HepG2 (cell line): ENCODE data around the gene LIMD2. TPM values are rescaled to one million over a fixed set of nuclear protein-coding genes. Genes with fewer than 3 reads are reported as not detected.

Experiments
- ELF1 ChIP-seq: sonication (generic); formaldehyde crosslinking; IDR thresholded peaks from 2 replicates; pipeline ENCODE4 v1.4.0; 2020; ENCODE audit warnings: missing genetic modification reagents
- FOSL2 ChIP-seq: sonication (generic); formaldehyde crosslinking; IDR thresholded peaks from 2 replicates; pipeline ENCODE4 v1.4.0; 2020; ENCODE audit warnings: missing genetic modification reagents
- GABPB1 ChIP-seq: IDR thresholded peaks from 2 replicates; pipeline ENCODE4 v1.6.1; 2016; ENCODE audit warnings: mild to moderate bottlenecking, missing genetic modification reagents, moderate library complexity, missing compliant biosample characterization
- IRF9 ChIP-seq: sonication (generic); formaldehyde crosslinking; IDR thresholded peaks from 2 replicates; pipeline ENCODE4 v1.8.0; 2022; ENCODE audit warnings: missing genetic modification reagents, mild to moderate bottlenecking, borderline replicate concordance
- NCOR1 ChIP-seq: fragments of 200-600 bp; sonication (generic); IDR thresholded peaks from 2 replicates; pipeline ENCODE4 v1.7.0; 2017; ENCODE audit warnings: antibody characterized with exemption, low read length, borderline replicate concordance
- PHF8 ChIP-seq: sonication (generic); formaldehyde crosslinking; IDR thresholded peaks from 2 replicates; pipeline ENCODE4 v1.5.0; 2020; ENCODE audit warnings: missing genetic modification reagents
- RBFOX2 ChIP-seq: fragments of 200-400 bp; formaldehyde crosslinking; IDR thresholded peaks from 2 replicates; pipeline ENCODE4 v1.6.1; 2017; ENCODE audit warnings: low read depth, mild to moderate bottlenecking, low read length
- RBM39 ChIP-seq: fragments of 200-400 bp; formaldehyde crosslinking; IDR thresholded peaks from one replicate; pipeline ENCODE4 v1.6.1; 2018; ENCODE audit warnings: antibody characterized with exemption, mild to moderate bottlenecking, low read depth, low read length; ENCODE audit not compliant: poor library complexity, severe bottlenecking
- TARDBP ChIP-seq: sonication (generic); formaldehyde crosslinking; IDR thresholded peaks from 2 replicates; pipeline ENCODE4 v1.8.0; 2022; ENCODE audit warnings: mild to moderate bottlenecking, missing genetic modification reagents
- THRA ChIP-seq: sonication (generic); formaldehyde crosslinking; IDR thresholded peaks from 2 replicates; pipeline ENCODE4 v1.4.0; 2020; ENCODE audit warnings: missing genetic modification reagents, borderline replicate concordance
- ZBTB38 ChIP-seq: sonication (generic); formaldehyde crosslinking; IDR thresholded peaks from 2 replicates; pipeline ENCODE4 v1.5.1; 2020; ENCODE audit warnings: mild to moderate bottlenecking, missing genetic modification reagents
- ZBTB39 ChIP-seq: sonication (generic); formaldehyde crosslinking; IDR thresholded peaks from 2 replicates; pipeline ENCODE4 v1.5.0; 2020; ENCODE audit warnings: missing genetic modification reagents
- ZFP91 ChIP-seq: sonication (generic); formaldehyde crosslinking; IDR thresholded peaks from 2 replicates; pipeline ENCODE4 v1.9.0; 2022; ENCODE audit warnings: missing genetic modification reagents, mild to moderate bottlenecking, borderline replicate concordance
- ZMAT3 ChIP-seq: sonication (generic); formaldehyde crosslinking; conservative IDR thresholded peaks from 2 replicates; pipeline ENCODE4 v1.7.0; 2021; ENCODE audit warnings: missing genetic modification reagents
- ZNF512B ChIP-seq: sonication (generic); formaldehyde crosslinking; IDR thresholded peaks from 2 replicates; pipeline ENCODE4 v1.5.1; 2020; ENCODE audit warnings: missing genetic modification reagents, mild to moderate bottlenecking, borderline replicate concordance
- ZNF546 ChIP-seq: sonication (generic); formaldehyde crosslinking; conservative IDR thresholded peaks from 2 replicates; pipeline ENCODE4 v1.8.1; 2023; ENCODE audit warnings: mild to moderate bottlenecking, missing genetic modification reagents
- ZNF615 ChIP-seq: sonication (generic); formaldehyde crosslinking; IDR thresholded peaks from 2 replicates; pipeline ENCODE4 v1.5.0; 2020; ENCODE audit warnings: mild to moderate bottlenecking, missing genetic modification reagents, borderline replicate concordance
- ZNF784 ChIP-seq: sonication (generic); formaldehyde crosslinking; IDR thresholded peaks from 2 replicates; pipeline ENCODE4 v1.5.1; 2020; ENCODE audit warnings: missing genetic modification reagents, mild to moderate bottlenecking, borderline replicate concordance
- polyA plus RNA-seq, 8 experiments: library from polyadenylated mRNA; depleted of rRNA in 3 of 8; stranded (reverse) in 7 of 8; unstranded in 1 of 8; fragments of >200 nt; fragmentation: Illumina TruSeq in 4 of 8; extraction: Trizol in 4 of 8; gene quantifications; 2 replicates each; pipeline versions ENCODE4 v1.2.1 to v1.2.3, GENCODE V29; 2011 to 2016; ENCODE audit warnings: low read depth in 4 of 8, missing spikeins in 1 of 8, mixed read lengths in 1 of 8; ENCODE audit not compliant: insufficient read depth in 1 of 8
- total RNA-seq, 5 experiments: library from RNA; depleted of rRNA; stranded (reverse); fragments of >200 nt; fragmentation: Illumina TruSeq; extraction: Trizol; gene quantifications; 2 replicates each; pipeline ENCODE4 v1.2.3, GENCODE V29; 2016; ENCODE audit warnings: low read depth in 1 of 5

Gene LIMD2
- total and polyA plus RNA-seq, 2 of the 13 experiments (the other 11 are each of a cell fraction or from before 2014, with no cell fraction given): 9.0 to 20.8 TPM

DNA sequence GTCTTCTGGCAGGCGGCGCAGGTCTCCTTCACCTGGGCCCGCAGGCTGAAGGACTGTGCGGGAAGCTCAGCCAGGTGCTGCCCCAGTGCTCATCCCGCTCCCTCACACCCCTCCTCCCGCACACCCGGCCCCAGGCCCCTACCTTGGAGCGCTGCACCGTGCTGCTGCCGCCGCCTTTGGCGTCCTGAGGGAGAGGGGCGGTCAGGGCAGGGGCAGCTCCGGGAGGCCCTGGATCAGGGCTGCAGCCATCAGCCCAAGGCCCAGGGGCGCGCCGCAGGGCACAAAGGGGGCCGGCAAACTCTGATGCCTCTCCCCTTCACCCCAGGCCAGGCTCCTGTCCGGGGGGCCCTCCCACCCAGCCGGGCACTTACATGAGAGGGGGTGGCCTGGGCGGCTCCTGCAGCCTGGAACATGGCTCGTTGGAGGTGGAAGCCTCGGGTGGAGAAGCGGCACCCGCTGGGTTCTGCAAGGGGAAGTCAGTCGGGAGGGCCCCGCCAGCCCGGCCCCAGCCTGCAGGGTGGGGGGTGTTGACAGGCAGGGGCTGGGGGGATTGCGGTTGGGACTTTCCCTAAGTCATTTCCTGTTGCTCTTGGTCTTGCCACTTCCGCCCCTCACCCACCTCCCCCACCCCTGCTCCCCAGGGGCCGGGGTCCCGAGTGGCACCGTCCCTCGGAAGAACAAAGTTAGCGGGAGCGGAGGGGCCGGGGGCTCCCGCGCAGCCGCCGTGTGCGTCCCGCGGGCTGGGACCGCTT, 863 bp downstream of the LIMD2 start (continued):
- TF ChIP-seq FOSL2 (CRISPR knock-in tag): no peak
- TF ChIP-seq TARDBP (CRISPR knock-in tag): no peak
- TF ChIP-seq ELF1: no peak
- no peak for TF ChIP-seq NCOR1
- TF ChIP-seq ZBTB39 (CRISPR knock-in tag): no peak
- TF ChIP-seq ZMAT3 (CRISPR knock-in tag): no peak; the same call in 1 of the 2 replicates
- peak; percentile 80; the same call in 1 of the 2 replicates for TF ChIP-seq ZBTB38 (CRISPR knock-in tag)
- peak; percentile 64 for TF ChIP-seq PHF8 (CRISPR knock-in tag)
- no peak for TF ChIP-seq RBFOX2
- TF ChIP-seq IRF9 (CRISPR knock-in tag): no peak
- TF ChIP-seq ZFP91 (CRISPR knock-in tag): no peak; the same call in 1 of the 2 replicates
- no peak for TF ChIP-seq RBM39
- TF ChIP-seq ZNF784: no peak
- TF ChIP-seq ZNF512B (CRISPR knock-in tag): no peak
- peak; percentile 69 for TF ChIP-seq GABPB1
- TF ChIP-seq ZNF615 (CRISPR knock-in tag): no peak
- TF ChIP-seq THRA (CRISPR knock-in tag): peak; percentile 7; the same call in 1 of the 2 replicates
- TF ChIP-seq ZNF546 (CRISPR knock-in tag): no peak
